PC-9 (cell line): ENCODE results near the gene ATP7B.

Experiments used
- EZH2 ChIP-seq: fragments of 200-600 bp; sonication (generic); IDR thresholded peaks from 2 replicates; pipeline ENCODE4 v1.8.0; 2017; ENCODE audit warnings: antibody characterized with exemption, low read depth
- TF ChIP-seq, protein P1 (sequence below): fragments of 200-600 bp; sonication (generic); conservative IDR thresholded peaks from 2 replicates; pipeline ENCODE4 v1.6.1; 2017; ENCODE audit warnings: mixed run types, antibody characterized with exemption, mild to moderate bottlenecking, moderate library complexity

DNA sequence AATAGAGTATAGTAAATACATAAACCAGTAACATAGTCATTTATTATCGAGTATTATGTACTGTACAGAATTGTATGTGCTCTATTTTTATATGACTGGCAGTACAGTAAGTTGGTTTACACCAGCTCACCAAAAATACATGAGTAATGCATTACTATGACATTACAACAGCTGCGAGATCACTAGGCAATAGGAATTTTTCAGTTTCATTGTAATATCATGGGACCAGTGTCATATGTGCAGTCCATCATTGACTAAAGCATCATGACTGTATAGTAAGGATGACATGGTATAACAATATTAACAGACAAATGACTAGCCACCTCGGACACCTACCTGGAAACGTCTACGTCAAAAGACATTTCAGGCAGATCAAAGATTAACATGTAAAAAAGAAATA is 33.6 kb downstream of the ATP7B start:
- TF ChIP-seq, protein P1, sequence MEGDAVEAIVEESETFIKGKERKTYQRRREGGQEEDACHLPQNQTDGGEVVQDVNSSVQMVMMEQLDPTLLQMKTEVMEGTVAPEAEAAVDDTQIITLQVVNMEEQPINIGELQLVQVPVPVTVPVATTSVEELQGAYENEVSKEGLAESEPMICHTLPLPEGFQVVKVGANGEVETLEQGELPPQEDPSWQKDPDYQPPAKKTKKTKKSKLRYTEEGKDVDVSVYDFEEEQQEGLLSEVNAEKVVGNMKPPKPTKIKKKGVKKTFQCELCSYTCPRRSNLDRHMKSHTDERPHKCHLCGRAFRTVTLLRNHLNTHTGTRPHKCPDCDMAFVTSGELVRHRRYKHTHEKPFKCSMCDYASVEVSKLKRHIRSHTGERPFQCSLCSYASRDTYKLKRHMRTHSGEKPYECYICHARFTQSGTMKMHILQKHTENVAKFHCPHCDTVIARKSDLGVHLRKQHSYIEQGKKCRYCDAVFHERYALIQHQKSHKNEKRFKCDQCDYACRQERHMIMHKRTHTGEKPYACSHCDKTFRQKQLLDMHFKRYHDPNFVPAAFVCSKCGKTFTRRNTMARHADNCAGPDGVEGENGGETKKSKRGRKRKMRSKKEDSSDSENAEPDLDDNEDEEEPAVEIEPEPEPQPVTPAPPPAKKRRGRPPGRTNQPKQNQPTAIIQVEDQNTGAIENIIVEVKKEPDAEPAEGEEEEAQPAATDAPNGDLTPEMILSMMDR = no peak
- TF ChIP-seq EZH2 = no peak
